Activated T-helper 1 cell treated with anti-CD3 and anti-CD28 coated beads, Interleukin-12 subunit alpha, Interleukin-12 subunit beta, Interleukin-2, Interleukin-4 antibody, amounts not matched to agents 30 ng/mL and 10 ng/mL and 1 ng/mL, durations not matched to agents 14 hours and 24 hours and 36 hours (primary cell): ENCODE results near the gene CNFN. TPM values are rescaled to one million over a fixed set of nuclear protein-coding genes. Genes with fewer than 3 reads are reported as not detected.

Source experiments
- DNase-seq: peaks from one replicate; pipeline ENCODE4 v3.0.0; 2021; ENCODE audit warnings: low spot score
- H3K27ac Mint-ChIP-seq: one replicate; pipeline ENCODE4 v1.8.0; 2021; ENCODE audit warnings: mild to moderate bottlenecking, mixed read lengths
- H3K27me3 Mint-ChIP-seq: one replicate; pipeline ENCODE4 v1.8.0; 2022; ENCODE audit warnings: mild to moderate bottlenecking, moderate library complexity, mixed read lengths; ENCODE audit not compliant: insufficient read depth
- H3K36me3 Mint-ChIP-seq: one replicate; pipeline ENCODE4 v1.8.0; 2021; ENCODE audit warnings: low read depth, mixed read lengths
- H3K4me1 Mint-ChIP-seq: one replicate; pipeline ENCODE4 v1.8.0; 2021; ENCODE audit warnings: low read depth, mixed read lengths
- H3K4me3 Mint-ChIP-seq: one replicate; pipeline ENCODE4 v1.8.0; 2021; ENCODE audit warnings: mild to moderate bottlenecking, moderate library complexity, mixed read lengths
- H3K9me3 Mint-ChIP-seq: one replicate; pipeline ENCODE4 v1.8.0; 2021; ENCODE audit warnings: mixed read lengths
- intact Hi-C: fragments of 100-400 bp; cut with micrococcal nuclease; formaldehyde crosslinking; loops from one replicate; pipeline ENCODE4 v1.15.1; 2024
- total RNA-seq: library from RNA; stranded (reverse); gene quantifications from 2 replicates; pipeline ENCODE4 v1.2.3, GENCODE V29; 2022

Gene CNFN
- total RNA-seq, 1 donor from 2014 or later, result not detected

GRCh38 chr19:42406111-42406510, 16.0 kb upstream of the CNFN start:
- H3K36me3 Mint-ChIP-seq, result peaks cover 22% of the 10 kb centered on the region
- H3K4me3 Mint-ChIP-seq, result no peak overlapping the region
- no peaks in the 10 kb centered on the region for H3K9me3 Mint-ChIP-seq
- no peaks in the 10 kb centered on the region for H3K27me3 Mint-ChIP-seq
- intact Hi-C loops, result no loop called here
- H3K27ac Mint-ChIP-seq, result no peak overlapping the region
- H3K4me1 Mint-ChIP-seq, result peaks cover 6% of the 10 kb centered on the region
- DNase-seq, result no peak

GRCh38 chr19:42403586-42403985, 13.5 kb upstream of the CNFN start:
- H3K36me3 Mint-ChIP-seq, result peaks cover 27% of the 10 kb centered on the region
- H3K27ac Mint-ChIP-seq, result no peak overlapping the region
- H3K4me3 Mint-ChIP-seq, result no peak overlapping the region
- intact Hi-C loops, result no loop called here
- H3K27me3 Mint-ChIP-seq, result no peaks in the 10 kb centered on the region
- H3K9me3 Mint-ChIP-seq, result no peaks in the 10 kb centered on the region
- DNase-seq, result no peak
- H3K4me1 Mint-ChIP-seq, result peaks cover 19% of the 10 kb centered on the region

GRCh38 chr19:42402376-42403116, 12.4 kb upstream of the CNFN start:
- H3K4me1 Mint-ChIP-seq, result peaks cover 25% of the 10 kb centered on the region
- H3K27ac Mint-ChIP-seq, result peak overlapping the region; percentile 61
- intact Hi-C loops, result no loop called here
- H3K4me3 Mint-ChIP-seq, result peak overlapping the region; percentile 76
- H3K9me3 Mint-ChIP-seq, result no peaks in the 10 kb centered on the region
- no peak for DNase-seq
- no peaks in the 10 kb centered on the region for H3K27me3 Mint-ChIP-seq
- H3K36me3 Mint-ChIP-seq, result peaks cover 30% of the 10 kb centered on the region

GRCh38 chr19:42401365-42402303, 11.5 kb upstream of the CNFN start:
- Mint-ChIP-seq H3K4me3 (peak overlapping the region; percentile 76), H3K4me1 (peaks cover 31% of the 10 kb centered on the region), H3K36me3 (peaks cover 24% of the 10 kb centered on the region), H3K9me3 (no peaks in the 10 kb centered on the region), H3K27me3 (no peaks in the 10 kb centered on the region), H3K27ac (peak overlapping the region; percentile 61)
- intact Hi-C loops, result loop anchor here (1.0 kb wide), 1 partner anchor 22 kb away; no protein-coding TSS in a partner anchor
- DNase-seq, result peak; percentile 57

DNA sequence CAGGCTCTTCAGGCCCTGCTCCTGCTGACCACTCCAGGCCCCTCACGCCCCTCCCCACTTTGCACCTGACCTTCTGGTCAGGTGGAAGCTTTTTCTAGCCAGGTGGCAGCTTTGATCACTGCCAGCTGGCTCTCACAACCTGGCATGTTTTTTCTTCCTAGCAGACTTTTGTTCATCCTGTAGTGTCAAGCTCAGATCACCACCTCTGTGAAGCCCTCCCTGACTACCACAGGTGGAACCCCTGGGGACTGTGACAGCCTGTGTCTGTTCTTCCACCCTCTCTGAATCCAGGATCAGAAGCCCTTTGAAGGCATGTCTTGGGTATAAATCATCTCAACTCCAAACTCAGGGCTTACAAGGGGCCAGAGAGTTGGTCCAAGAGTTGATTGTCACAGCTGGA, 10.3 kb upstream of the CNFN start:
- Mint-ChIP-seq H3K9me3 (no peaks in the 10 kb centered on the region), H3K4me1 (peaks cover 39% of the 10 kb centered on the region), H3K4me3 (peak overlapping the region; percentile 65), H3K27ac (no peak overlapping the region), H3K36me3 (peaks cover 22% of the 10 kb centered on the region), H3K27me3 (no peaks in the 10 kb centered on the region)
- intact Hi-C loops, result no loop called here
- DNase-seq, result no peak

GRCh38 chr19:42397263-42398166, 7.4 kb upstream of the CNFN start:
- peak overlapping the region; percentile 89 for H3K4me3 Mint-ChIP-seq
- peak overlapping the region; percentile 93 for H3K27ac Mint-ChIP-seq
- peaks cover 38% of the 10 kb centered on the region for H3K4me1 Mint-ChIP-seq
- DNase-seq, result no peak
- H3K27me3 Mint-ChIP-seq, result peaks cover 2% of the 10 kb centered on the region
- intact Hi-C loops, result loop anchor here (1.0 to 2.0 kb wide), 3 partner anchors 72 to 289 kb away; partner anchors contain the start of gene MEGF8
- H3K9me3 Mint-ChIP-seq, result no peaks in the 10 kb centered on the region
- peaks cover 11% of the 10 kb centered on the region for H3K36me3 Mint-ChIP-seq

DNA sequence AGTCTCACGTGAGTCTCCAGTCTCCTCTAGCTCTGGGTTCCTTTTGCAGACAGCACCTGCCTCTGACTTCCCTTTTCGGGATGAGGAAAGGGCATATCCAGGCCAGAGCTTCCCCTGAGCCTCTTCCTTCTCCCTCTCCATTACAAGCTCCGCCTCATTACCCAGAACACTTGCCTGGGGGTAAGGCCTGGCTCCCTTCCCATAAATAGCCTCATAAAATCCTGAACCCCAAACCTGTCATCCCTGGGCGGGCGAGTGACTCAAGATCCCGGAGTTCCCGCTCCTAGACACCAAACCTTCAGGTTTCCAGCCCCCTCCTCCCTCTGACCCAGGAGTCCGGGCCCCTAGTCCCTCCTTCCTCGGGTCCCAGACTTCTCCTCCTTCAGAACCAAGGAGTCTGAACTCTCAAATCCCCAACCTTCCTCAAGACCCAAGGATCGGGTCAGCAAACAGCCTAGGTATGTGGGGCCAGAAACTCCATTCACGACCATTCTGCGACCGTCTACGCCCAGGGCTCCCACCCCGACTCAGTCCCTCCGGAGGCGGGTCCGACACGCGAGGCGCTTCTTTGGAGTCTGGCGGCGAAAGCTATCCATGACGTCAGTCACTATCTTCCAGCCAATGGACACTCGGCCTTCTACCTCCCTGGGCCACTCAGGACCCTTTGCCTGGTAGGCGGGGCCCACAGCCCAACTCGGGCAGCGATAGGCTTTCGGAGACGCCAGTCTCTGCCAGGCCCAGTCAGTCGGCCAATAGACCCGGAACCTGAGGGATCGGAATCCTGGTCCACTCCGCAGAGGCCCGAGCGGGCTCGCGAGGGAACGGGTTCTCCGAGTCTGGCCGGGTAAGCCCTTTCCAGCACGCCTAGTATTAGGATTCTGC, 6.5 kb upstream of the CNFN start:
- intact Hi-C loops, result loop anchor here (1.0 to 2.0 kb wide), 5 partner anchors 9 to 288 kb away; partner anchors contain the start of gene MEGF8
- Mint-ChIP-seq H3K27me3 (peaks cover 5% of the 10 kb centered on the region), H3K4me1 (peaks cover 34% of the 10 kb centered on the region)

GRCh38 chr19:42394751-42395150, 4.7 kb upstream of the CNFN start:
- peaks cover 21% of the 10 kb centered on the region for H3K4me1 Mint-ChIP-seq
- H3K9me3 Mint-ChIP-seq, result no peaks in the 10 kb centered on the region
- H3K27ac Mint-ChIP-seq, result no peak overlapping the region
- DNase-seq, result no peak
- H3K36me3 Mint-ChIP-seq, result peaks cover 3% of the 10 kb centered on the region
- peak overlapping the region; percentile 8 for H3K4me3 Mint-ChIP-seq
- peaks cover 16% of the 10 kb centered on the region for H3K27me3 Mint-ChIP-seq
- intact Hi-C loops, result no loop called here

More for the DNA sequence above, 6.5 kb upstream of the CNFN start:
- Mint-ChIP-seq H3K9me3 (no peaks in the 10 kb centered on the region), H3K27ac (peak overlapping the region; percentile 93), H3K4me3 (peak overlapping the region; percentile 89), H3K36me3 (peaks cover 8% of the 10 kb centered on the region)
- peak; percentile 97 for DNase-seq

- no peak overlapping the region for H3K4me3 Mint-ChIP-seq
- H3K4me1 Mint-ChIP-seq, result peaks cover 10% of the 10 kb centered on the region
- DNase-seq, result no peak
- no peaks in the 10 kb centered on the region for H3K9me3 Mint-ChIP-seq
- no peaks in the 10 kb centered on the region for H3K36me3 Mint-ChIP-seq
- intact Hi-C loops, result no loop called here
- H3K27ac Mint-ChIP-seq, result no peak overlapping the region
- H3K27me3 Mint-ChIP-seq, result peaks cover 26% of the 10 kb centered on the region
These were observed 2.1 kb upstream of the CNFN start for GRCh38 chr19:42392165-42392564.

DNA sequence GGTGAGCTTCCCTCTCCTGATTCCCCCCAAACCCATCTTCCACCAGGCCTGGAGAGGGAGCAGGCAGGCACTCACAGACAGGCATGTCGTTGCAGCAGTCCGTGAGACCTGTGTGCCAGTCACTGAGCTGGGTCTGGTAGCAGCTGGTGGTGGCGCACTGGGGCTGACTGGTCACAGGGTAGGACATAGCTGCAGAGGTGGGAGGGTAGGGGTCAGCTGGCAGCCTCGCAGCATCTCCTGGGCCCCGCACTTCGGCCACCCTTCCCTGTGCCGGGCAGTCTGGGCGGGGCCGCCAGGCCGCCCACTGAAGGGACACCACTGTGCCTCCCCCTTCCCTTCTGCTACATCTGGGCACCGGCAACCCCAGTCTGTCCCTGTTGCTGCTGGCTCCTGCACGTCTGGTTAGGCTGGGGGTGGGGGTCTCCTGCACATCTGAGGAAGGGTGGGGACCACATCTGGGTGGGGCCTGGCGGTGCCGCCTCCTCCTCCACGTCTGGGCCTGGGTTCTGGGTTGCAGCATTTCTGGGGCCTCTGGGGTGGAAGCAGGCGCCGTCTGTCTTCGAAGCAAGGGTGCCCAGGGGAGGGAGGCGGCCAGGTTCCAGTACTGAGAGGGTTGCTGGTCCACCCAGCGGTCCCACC, 1.1 kb downstream of the CNFN start:
- no peak overlapping the region for H3K27ac Mint-ChIP-seq
- no peak for DNase-seq
- no peak overlapping the region for H3K4me3 Mint-ChIP-seq
- peaks cover 34% of the 10 kb centered on the region for H3K27me3 Mint-ChIP-seq
- no peaks in the 10 kb centered on the region for H3K36me3 Mint-ChIP-seq
- H3K4me1 Mint-ChIP-seq, result peaks cover 6% of the 10 kb centered on the region
- intact Hi-C loops, result no loop called here
- no peaks in the 10 kb centered on the region for H3K9me3 Mint-ChIP-seq

GRCh38 chr19:42386974-42387707, 3.0 kb downstream of the CNFN start:
- intact Hi-C loops, result loop anchor here (1.0 to 2.0 kb wide), 2 partner anchors 9 to 46 kb away; no protein-coding TSS in a partner anchor
- Mint-ChIP-seq H3K9me3 (no peaks in the 10 kb centered on the region), H3K36me3 (no peaks in the 10 kb centered on the region), H3K27me3 (peaks cover 35% of the 10 kb centered on the region), H3K4me3 (peak overlapping the region; percentile 21), H3K27ac (no peak overlapping the region), H3K4me1 (peaks cover 6% of the 10 kb centered on the region)
- DNase-seq, result peak; percentile 57
